ENCODE data around the gene KRTAP20-4.

- TF ChIP-seq CTCF (IDR thresholded peaks at IDR 0.05) = no peak
- TF ChIP-seq POLR2A (IDR thresholded peaks at IDR 0.05) = no peak
- no peak for TF ChIP-seq POLR2AphosphoS5 (IDR thresholded peaks at IDR 0.05)
Observed at GRCh38 chr21:30668776-30669175, 48.3 kb downstream of the KRTAP20-4 start.
